OCI-LY3 (cell line): ENCODE results near the gene AGPAT3.

ENCODE experiments used
- CTCF ChIP-seq: fragments of 200-600, 300-600 bp; sonication (generic); IDR thresholded peaks from 2 replicates; pipeline ENCODE4 v1.5.1; 2014; ENCODE audit warnings: antibody characterized with exemption, low read length, low read depth
- EZH2phosphoT487 ChIP-seq: fragments of 200-600 bp; shearing (Covaris generic); IDR thresholded peaks from 2 replicates; pipeline ENCODE4 v1.6.1; 2018; ENCODE audit warnings: antibody characterized with exemption, mixed run types, low read depth

- TF ChIP-seq CTCF (no peak), EZH2phosphoT487 (no peak)
These were observed 101.0 kb downstream of the AGPAT3 start for GRCh38 chr21:43965911-43966585.
